K562 (cell line): Measurements from ENCODE around the gene DNAH1. TPM values are rescaled to one million over a fixed set of nuclear protein-coding genes. Genes with fewer than 3 reads are reported as not detected.

Experiments used
- CHD7 ChIP-seq: fragments of 200-600 bp; sonication (generic); IDR thresholded peaks from one replicate; pipeline ENCODE4 v1.6.1; 2012; ENCODE audit warnings: mild to moderate bottlenecking, low read depth, low read length, inconsistent platforms
- RBFOX2 ChIP-seq: fragments of 200-400 bp; formaldehyde crosslinking; IDR thresholded peaks from 2 replicates; pipeline ENCODE4 v1.6.1; 2017; ENCODE audit warnings: low read depth, mild to moderate bottlenecking, low read length, moderate library complexity
- TEAD1 ChIP-seq, 2 experiments: fragments of 450-650 bp in 1 of 2; sonication (generic) in 1 of 2; formaldehyde crosslinking; IDR thresholded peaks; 2 replicates each; pipeline versions ENCODE4 v1.4.0 to v1.8.0; 2020 to 2022; ENCODE audit warnings: mild to moderate bottlenecking in 2 of 2, missing genetic modification reagents in 1 of 2
- TEAD2 ChIP-seq: fragments of 450-650 bp; IDR thresholded peaks from 2 replicates; pipeline ENCODE4 v1.6.1; 2016; ENCODE audit warnings: missing genetic modification characterization, control low read depth, missing compliant biosample characterization
- ZNF134 ChIP-seq: fragments of 250-450 bp; sonication (Bioruptor Pico); conservative IDR thresholded peaks from 2 replicates; pipeline ENCODE4 v1.4.0; 2020
- polyA plus RNA-seq, 8 experiments: library from polyadenylated mRNA; depleted of rRNA in 4 of 8; stranded (reverse) in 5 of 8; unstranded in 3 of 8; fragments of >200 nt; fragmentation: Nextera tagmentation in 2 of 8; fragmentation: Illumina TruSeq in 1 of 8; extraction: Ambion mirVana in 2 of 8; extraction: Trizol in 1 of 8; gene quantifications; 2 replicates each; pipeline versions ENCODE4 v1.2.1 to v1.2.3, GENCODE V29; 2011 to 2014; ENCODE audit warnings: inconsistent platforms in 1 of 8, missing spikeins in 1 of 8
- total RNA-seq, 7 experiments: library from RNA; depleted of rRNA in 6 of 7; stranded (reverse); fragments of >200 nt in 6 of 7; fragmentation: Illumina TruSeq in 2 of 7; extraction: Trizol in 2 of 7; gene quantifications; 2 replicates each; pipeline versions ENCODE4 v1.2.1 to v1.2.3, GENCODE V29; 2011 to 2021; ENCODE audit warnings: low replicate concordance in 1 of 7
- TF ChIP-seq, protein P1 (sequence below), 2 experiments: IDR thresholded peaks; 2 replicates each; pipeline ENCODE4 v1.6.1; 2011; ENCODE audit warnings: borderline replicate concordance in 1 of 2, control low read depth in 1 of 2, low read depth in 1 of 2, low read length in 1 of 2, mild to moderate bottlenecking in 1 of 2, mixed read lengths in 1 of 2, moderate library complexity in 1 of 2; ENCODE audit not compliant: insufficient read depth in 1 of 2, insufficient read length in 1 of 2, poor library complexity in 1 of 2, severe bottlenecking in 1 of 2; ENCODE audit errors: extremely low read depth in 1 of 2
- TF ChIP-seq, protein P2 (sequence below), 2 experiments: fragments of 450-650 bp in 1 of 2; IDR thresholded peaks; 2 replicates each; pipeline ENCODE4 v1.6.1; 2011 to 2017; ENCODE audit warnings: low read depth in 2 of 2, antibody characterized with exemption in 1 of 2, borderline replicate concordance in 1 of 2, low read length in 1 of 2, mild to moderate bottlenecking in 1 of 2, mixed read lengths in 1 of 2; ENCODE audit not compliant: control insufficient read depth in 1 of 2
- TF ChIP-seq, protein P3 (sequence below): fragments of 450-650 bp; formaldehyde crosslinking; conservative IDR thresholded peaks from 2 replicates; pipeline ENCODE4 v1.4.0; 2022; ENCODE audit warnings: mild to moderate bottlenecking, missing genetic modification characterization

The DNAH1 gene
- total and polyA plus RNA-seq, 9 of the 15 experiments (the other 6 are each of a cell fraction or from before 2014, with no cell fraction given), result 0.04 to 0.84 (median 0.50) TPM

GRCh38 chr3:52277972-52278509 lies 38.1 kb upstream of the DNAH1 start (continued):
- TF ChIP-seq, protein P1, sequence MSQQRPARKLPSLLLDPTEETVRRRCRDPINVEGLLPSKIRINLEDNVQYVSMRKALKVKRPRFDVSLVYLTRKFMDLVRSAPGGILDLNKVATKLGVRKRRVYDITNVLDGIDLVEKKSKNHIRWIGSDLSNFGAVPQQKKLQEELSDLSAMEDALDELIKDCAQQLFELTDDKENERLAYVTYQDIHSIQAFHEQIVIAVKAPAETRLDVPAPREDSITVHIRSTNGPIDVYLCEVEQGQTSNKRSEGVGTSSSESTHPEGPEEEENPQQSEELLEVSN (IDR thresholded peaks at IDR 0.05; ENCODE audit: borderline replicate concordance in 1 of 2, extremely low read depth in 1 of 2, insufficient read depth in 1 of 2, insufficient read length in 1 of 2, low read depth in 1 of 2, low read length in 1 of 2, poor library complexity in 1 of 2, severe bottlenecking in 1 of 2), result peak in 1 of 2 experiments; percentile 24
- TF ChIP-seq TEAD2 (tag), result no peak
- no peak for TF ChIP-seq TEAD1 (CRISPR knock-in tag; IDR thresholded peaks at IDR 0.05)
- TF ChIP-seq RBFOX2, result peak; percentile 72
- TF ChIP-seq, protein P2, sequence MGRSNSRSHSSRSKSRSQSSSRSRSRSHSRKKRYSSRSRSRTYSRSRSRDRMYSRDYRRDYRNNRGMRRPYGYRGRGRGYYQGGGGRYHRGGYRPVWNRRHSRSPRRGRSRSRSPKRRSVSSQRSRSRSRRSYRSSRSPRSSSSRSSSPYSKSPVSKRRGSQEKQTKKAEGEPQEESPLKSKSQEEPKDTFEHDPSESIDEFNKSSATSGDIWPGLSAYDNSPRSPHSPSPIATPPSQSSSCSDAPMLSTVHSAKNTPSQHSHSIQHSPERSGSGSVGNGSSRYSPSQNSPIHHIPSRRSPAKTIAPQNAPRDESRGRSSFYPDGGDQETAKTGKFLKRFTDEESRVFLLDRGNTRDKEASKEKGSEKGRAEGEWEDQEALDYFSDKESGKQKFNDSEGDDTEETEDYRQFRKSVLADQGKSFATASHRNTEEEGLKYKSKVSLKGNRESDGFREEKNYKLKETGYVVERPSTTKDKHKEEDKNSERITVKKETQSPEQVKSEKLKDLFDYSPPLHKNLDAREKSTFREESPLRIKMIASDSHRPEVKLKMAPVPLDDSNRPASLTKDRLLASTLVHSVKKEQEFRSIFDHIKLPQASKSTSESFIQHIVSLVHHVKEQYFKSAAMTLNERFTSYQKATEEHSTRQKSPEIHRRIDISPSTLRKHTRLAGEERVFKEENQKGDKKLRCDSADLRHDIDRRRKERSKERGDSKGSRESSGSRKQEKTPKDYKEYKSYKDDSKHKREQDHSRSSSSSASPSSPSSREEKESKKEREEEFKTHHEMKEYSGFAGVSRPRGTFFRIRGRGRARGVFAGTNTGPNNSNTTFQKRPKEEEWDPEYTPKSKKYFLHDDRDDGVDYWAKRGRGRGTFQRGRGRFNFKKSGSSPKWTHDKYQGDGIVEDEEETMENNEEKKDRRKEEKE (IDR thresholded peaks at IDR 0.05; ENCODE audit: borderline replicate concordance in 1 of 2, control insufficient read depth in 1 of 2, low read depth in 2 of 2, low read length in 1 of 2), result no peak
- TF ChIP-seq ZNF134, result no peak
- no peak for TF ChIP-seq CHD7
- TF ChIP-seq, protein P3, sequence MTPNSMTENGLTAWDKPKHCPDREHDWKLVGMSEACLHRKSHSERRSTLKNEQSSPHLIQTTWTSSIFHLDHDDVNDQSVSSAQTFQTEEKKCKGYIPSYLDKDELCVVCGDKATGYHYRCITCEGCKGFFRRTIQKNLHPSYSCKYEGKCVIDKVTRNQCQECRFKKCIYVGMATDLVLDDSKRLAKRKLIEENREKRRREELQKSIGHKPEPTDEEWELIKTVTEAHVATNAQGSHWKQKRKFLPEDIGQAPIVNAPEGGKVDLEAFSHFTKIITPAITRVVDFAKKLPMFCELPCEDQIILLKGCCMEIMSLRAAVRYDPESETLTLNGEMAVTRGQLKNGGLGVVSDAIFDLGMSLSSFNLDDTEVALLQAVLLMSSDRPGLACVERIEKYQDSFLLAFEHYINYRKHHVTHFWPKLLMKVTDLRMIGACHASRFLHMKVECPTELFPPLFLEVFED (CRISPR knock-in tag), result no peak
